ENCODE measurements around the gene SLC40A1.

DNA sequence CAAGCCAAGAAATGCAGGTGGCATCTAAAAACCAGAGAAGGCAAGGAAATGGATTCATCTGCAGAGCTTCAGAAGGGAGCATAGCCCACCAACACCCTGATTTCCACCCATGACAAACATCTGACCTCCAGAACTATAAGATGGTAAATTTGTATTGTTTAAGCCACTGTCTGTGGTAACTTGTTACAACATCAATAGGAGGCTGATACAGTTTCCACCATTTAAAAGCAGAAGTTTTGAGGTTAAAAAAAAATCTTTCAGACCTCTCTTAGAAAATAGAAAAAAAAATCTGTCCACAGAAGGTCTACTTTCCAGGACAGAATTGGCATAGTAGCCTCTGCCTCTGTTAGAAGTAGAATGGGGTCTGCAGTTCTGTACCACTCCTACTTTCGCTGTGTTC lies 37.2 kb downstream of the SLC40A1 start:
- TF ChIP-seq, protein P1, sequence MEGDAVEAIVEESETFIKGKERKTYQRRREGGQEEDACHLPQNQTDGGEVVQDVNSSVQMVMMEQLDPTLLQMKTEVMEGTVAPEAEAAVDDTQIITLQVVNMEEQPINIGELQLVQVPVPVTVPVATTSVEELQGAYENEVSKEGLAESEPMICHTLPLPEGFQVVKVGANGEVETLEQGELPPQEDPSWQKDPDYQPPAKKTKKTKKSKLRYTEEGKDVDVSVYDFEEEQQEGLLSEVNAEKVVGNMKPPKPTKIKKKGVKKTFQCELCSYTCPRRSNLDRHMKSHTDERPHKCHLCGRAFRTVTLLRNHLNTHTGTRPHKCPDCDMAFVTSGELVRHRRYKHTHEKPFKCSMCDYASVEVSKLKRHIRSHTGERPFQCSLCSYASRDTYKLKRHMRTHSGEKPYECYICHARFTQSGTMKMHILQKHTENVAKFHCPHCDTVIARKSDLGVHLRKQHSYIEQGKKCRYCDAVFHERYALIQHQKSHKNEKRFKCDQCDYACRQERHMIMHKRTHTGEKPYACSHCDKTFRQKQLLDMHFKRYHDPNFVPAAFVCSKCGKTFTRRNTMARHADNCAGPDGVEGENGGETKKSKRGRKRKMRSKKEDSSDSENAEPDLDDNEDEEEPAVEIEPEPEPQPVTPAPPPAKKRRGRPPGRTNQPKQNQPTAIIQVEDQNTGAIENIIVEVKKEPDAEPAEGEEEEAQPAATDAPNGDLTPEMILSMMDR (conservative IDR thresholded peaks at IDR 0.05; ENCODE audit: low read length): no peak
- TF ChIP-seq EZH2phosphoT487 (IDR thresholded peaks at IDR 0.05; ENCODE audit: borderline replicate concordance): no peak
